Measurements from ENCODE around the gene AHDC1. TPM values are rescaled to one million over a fixed set of nuclear protein-coding genes. Genes with fewer than 3 reads are reported as not detected.

The AHDC1 gene
- total and polyA plus RNA-seq, 8 donors, result 10.4 to 27.5 (median 14.9) TPM

DNA sequence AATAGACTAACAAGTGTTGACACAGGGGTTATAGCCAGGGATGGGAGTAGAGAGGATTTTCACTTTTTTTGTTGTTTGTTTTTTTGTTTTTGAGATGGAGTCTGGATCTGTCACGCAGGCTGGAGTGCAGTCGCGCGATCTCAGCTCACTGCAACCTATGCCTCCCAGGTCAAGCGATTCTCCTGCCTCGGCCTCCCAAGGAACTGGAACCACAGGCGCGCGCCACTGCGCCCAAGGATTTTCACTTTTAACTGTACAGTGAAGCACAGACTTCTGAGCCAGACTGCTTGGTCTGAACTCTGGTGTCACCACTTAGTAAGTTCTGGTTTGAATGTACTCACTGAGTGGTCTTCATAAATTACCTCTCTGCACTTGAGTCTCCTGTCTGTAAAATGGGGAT lies 73.8 kb downstream of the AHDC1 start:
- Histone ChIP-seq H3K4me1 (no peaks in the 10 kb centered on the region), H3K27me3 (no peaks in the 10 kb centered on the region), H3K27ac (no peak overlapping the region), H3K4me3 (no peak overlapping the region), H3K9me3 (no peaks in the 10 kb centered on the region), H3K36me3 (no peaks in the 10 kb centered on the region)
- intact Hi-C loops (cut with DNase I), result loop anchor here in 1 of 3 donors (10.0 kb wide), 1 partner anchor 105 kb away; no protein-coding TSS in a partner anchor
- no peak for FAIRE-seq
- TF ChIP-seq, protein P1, sequence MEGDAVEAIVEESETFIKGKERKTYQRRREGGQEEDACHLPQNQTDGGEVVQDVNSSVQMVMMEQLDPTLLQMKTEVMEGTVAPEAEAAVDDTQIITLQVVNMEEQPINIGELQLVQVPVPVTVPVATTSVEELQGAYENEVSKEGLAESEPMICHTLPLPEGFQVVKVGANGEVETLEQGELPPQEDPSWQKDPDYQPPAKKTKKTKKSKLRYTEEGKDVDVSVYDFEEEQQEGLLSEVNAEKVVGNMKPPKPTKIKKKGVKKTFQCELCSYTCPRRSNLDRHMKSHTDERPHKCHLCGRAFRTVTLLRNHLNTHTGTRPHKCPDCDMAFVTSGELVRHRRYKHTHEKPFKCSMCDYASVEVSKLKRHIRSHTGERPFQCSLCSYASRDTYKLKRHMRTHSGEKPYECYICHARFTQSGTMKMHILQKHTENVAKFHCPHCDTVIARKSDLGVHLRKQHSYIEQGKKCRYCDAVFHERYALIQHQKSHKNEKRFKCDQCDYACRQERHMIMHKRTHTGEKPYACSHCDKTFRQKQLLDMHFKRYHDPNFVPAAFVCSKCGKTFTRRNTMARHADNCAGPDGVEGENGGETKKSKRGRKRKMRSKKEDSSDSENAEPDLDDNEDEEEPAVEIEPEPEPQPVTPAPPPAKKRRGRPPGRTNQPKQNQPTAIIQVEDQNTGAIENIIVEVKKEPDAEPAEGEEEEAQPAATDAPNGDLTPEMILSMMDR (IDR thresholded peaks at IDR 0.05), result no peak
- no peak for DNase-seq
- ATAC-seq, result no peak
- 95 to 97% methylated on average over 10 of the region's 10 CpGs for WGBS, 2 donors

DNA sequence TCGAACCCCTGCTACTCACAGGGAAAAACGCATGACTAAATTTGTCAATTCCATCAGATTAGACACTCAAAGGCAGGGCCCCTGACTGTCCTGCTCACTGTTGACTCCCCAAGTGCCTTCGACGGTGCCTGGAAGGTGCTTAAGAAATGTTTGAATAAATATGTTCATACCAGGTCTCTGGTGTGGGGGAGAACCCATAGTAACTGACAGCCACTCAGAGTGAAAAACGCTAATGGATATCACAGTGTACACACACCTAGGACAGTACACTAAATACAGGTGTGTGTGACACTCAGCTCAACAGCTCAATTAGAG lies 74.3 kb downstream of the AHDC1 start:
- no peaks in the 10 kb centered on the region for H3K9me3 ChIP-seq
- ATAC-seq, result no peak
- no peaks in the 10 kb centered on the region for H3K27me3 ChIP-seq
- DNase-seq, result no peak
- peak overlapping the region in 1 of 4 donors; percentile 28 for H3K27ac ChIP-seq
- WGBS, 2 donors, result 66 to 68% methylated on average over 5 of the region's 5 CpGs
- intact Hi-C loops (cut with DNase I), result loop anchor here in 1 of 3 donors (10.0 kb wide), 1 partner anchor 105 kb away; no protein-coding TSS in a partner anchor
- no peak overlapping the region for H3K4me3 ChIP-seq
- TF ChIP-seq, protein P1 (IDR thresholded peaks at IDR 0.05), result no peak
- H3K4me1 ChIP-seq, result no peaks in the 10 kb centered on the region
- no peaks in the 10 kb centered on the region for H3K36me3 ChIP-seq
- FAIRE-seq, result no peak

DNA sequence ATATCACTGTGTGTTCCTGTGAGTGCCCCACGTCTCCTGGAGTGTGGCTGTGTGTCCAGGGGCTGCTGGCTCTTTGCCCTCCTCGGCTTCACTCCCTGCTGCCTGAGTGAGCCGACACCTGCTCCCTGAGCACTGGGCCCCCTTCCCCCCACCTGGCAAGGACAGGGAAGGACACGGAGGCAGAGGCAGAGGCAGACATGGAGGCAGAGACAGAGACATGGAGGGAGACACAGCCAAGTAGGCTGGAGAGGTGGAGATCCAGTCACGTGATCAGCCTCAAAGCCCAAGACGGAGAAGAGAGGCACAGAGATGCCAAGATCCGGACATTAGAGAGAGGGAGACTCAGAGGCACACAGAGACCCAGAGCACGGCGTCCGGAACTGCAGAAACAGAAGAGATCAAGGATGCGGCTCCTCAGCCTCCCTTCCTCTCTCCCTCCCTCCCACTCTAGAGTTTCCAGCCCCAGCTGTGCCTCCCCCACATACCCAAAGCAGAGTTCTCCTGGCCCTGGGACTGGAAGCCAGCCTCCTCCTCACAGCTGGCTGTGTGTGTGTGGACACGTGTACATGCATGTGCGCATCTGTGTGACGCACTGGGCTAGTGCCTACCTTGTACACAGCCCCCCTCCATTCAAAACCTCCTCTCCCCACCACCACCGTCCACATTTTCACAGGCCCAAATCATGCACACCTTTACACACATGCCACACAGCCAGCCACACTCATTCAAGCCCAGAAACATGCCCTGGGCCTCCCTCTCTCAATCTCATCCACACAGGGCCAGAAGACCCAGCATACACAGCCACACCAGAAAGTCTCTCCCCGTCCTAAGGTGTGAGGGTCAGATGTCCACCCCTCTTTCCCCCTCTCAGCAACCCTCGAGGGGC lies 74.9 kb downstream of the AHDC1 start:
- Histone ChIP-seq H3K4me3 (peak overlapping the region in 2 of 4 donors; percentile 42 to 59), H3K36me3 (no peaks in the 10 kb centered on the region), H3K27me3 (no peaks in the 10 kb centered on the region), H3K4me1 (no peaks in the 10 kb centered on the region), H3K9me3 (no peaks in the 10 kb centered on the region), H3K27ac (peak overlapping the region in 2 of 4 donors; percentile 23 to 57)
- ATAC-seq, result peak; percentile 27 to 44 (median 28)
- DNase-seq, result peak in 3 of 6 donors; percentile 35 to 54 (median 52)
- intact Hi-C loops (cut with DNase I), result no loop called here
- 31% methylated on average over 17 of the region's 17 CpGs for WGBS, 2 donors
- TF ChIP-seq, protein P1 (IDR thresholded peaks at IDR 0.05), result no peak
- no peak for FAIRE-seq

DNA sequence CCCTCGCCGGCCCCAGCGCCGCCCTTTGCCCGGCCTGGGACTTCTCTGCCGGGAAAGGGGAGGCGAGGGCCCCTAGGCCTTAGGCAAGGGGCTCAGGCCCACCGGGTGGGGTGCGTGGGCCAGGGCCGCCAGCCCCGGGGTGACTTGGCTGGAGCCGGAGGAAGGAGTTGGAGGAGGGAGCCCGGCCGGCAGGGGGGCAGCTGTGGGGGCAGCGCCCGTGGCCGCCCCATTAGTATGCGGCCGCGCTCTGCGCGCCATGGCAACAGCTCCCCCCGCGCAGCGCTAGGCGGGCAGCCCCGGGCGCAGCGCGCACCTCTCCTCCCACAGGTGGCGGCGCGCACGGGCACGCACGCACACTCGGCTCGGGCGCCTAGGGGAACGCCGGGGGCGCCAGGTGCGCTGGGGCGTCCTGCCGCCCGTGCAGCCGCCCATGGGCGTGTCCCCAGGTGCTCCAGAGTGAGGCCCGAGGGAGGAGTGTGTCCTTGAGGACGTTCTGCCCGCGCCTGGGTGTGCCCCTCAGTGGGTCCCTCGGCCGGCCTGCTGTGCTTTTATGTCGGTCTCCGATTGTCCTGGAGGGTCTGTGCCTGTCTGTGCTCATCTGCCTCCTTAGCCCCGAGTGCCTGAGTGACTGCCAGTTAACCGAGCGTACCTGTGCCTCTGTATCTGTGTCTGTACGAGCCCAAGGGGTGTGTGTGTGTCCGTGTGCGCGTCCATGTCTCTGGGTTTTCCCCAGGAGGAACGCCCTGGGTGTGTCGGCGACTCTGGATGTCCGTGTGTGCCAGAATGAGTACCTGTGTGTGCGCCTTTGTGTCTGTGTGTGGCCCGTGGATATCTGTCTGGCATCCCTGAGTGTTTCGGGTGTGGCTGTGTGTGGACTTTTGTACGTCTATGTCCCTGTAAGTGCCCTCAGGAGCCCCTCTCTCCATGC lies 75.8 kb downstream of the AHDC1 start:
- Histone ChIP-seq H3K36me3 (no peaks in the 10 kb centered on the region), H3K4me3 (peak overlapping the region; percentile 22 to 59 (median 43)), H3K9me3 (no peaks in the 10 kb centered on the region), H3K27ac (peak overlapping the region in 2 of 4 donors; percentile 50 to 57), H3K27me3 (no peaks in the 10 kb centered on the region), H3K4me1 (no peaks in the 10 kb centered on the region)
- ATAC-seq, result peak; percentile 73 to 80 (median 78)
- DNase-seq, result peak; percentile 50 to 81 (median 61)
- intact Hi-C loops (cut with DNase I), result no loop called here
- TF ChIP-seq, protein P1 (IDR thresholded peaks at IDR 0.05), result no peak
- 1 to 4% methylated on average over 31 to 71 of the region's 71 CpGs for WGBS, 2 donors
- no peak for FAIRE-seq

Data from pancreas (tissue), 10 donors.